D721Med (cell line): ENCODE results near the gene PTBP1.

Source experiments
- DNase-seq: peaks from one replicate; pipeline ENCODE4 v3.0.0; 2011; ENCODE audit warnings: low spot score; ENCODE audit not compliant: insufficient read length
- FAIRE-seq: peaks from 2 replicates; lab custom pipeline; 2011; peaks lifted over from hg19 to GRCh38; lab: Jason Lieb, UNC
- CTCF ChIP-seq: IDR thresholded peaks from 2 replicates; pipeline ENCODE4 v1.5.1; 2012; ENCODE audit warnings: mild to moderate bottlenecking, control low read depth; ENCODE audit not compliant: insufficient read depth; ENCODE audit errors: missing control alignments

The PTBP1 gene

GRCh38 chr19:763869-764268 is 33.4 kb upstream of the PTBP1 start:
- TF ChIP-seq CTCF = no peak
- FAIRE-seq (no peak), DNase-seq (no peak)

GRCh38 chr19:764301-764700 is 33.0 kb upstream of the PTBP1 start:
- TF ChIP-seq CTCF = no peak
- FAIRE-seq = no peak

GRCh38 chr19:765179-765738 is 32.0 kb upstream of the PTBP1 start:
- no peak for TF ChIP-seq CTCF
- no peak for FAIRE-seq

More at GRCh38 chr19:764301-764700, 33.0 kb upstream of the PTBP1 start:
- no peak for DNase-seq

GRCh38 chr19:768424-768823 is 28.8 kb upstream of the PTBP1 start:
- DNase-seq = no peak
- TF ChIP-seq CTCF = no peak
- no peak for FAIRE-seq

More at GRCh38 chr19:765179-765738, 32.0 kb upstream of the PTBP1 start:
- DNase-seq = no peak

GRCh38 chr19:769616-770015 is 27.6 kb upstream of the PTBP1 start:
- DNase-seq (no peak), FAIRE-seq (no peak)
- no peak for TF ChIP-seq CTCF

GRCh38 chr19:771332-771785 is 25.9 kb upstream of the PTBP1 start:
- DNase-seq (no peak), FAIRE-seq (no peak)
- peak; percentile 44 for TF ChIP-seq CTCF

- no peak for DNase-seq
- FAIRE-seq = no peak
- no peak for TF ChIP-seq CTCF
Measured at GRCh38 chr19:772063-772462, 25.2 kb upstream of the PTBP1 start.
